ENCODE results near the gene SERGEF.

- no peak for TF ChIP-seq CTCF (IDR thresholded peaks at IDR 0.05)
- TF ChIP-seq POLR2A (IDR thresholded peaks at IDR 0.05): no peak
Measured at GRCh38 chr11:17877886-17878285, 135.0 kb downstream of the SERGEF start.
